Tibial nerve (tissue), 4 donors: ENCODE measurements around the gene LY6G6C.

Source experiments
- CTCF ChIP-seq, 5 experiments: fragments of 200-600 bp in 3 of 5; fragments of 450-650 bp in 2 of 5; sonication (generic) in 3 of 5; IDR thresholded peaks; one replicate each; pipeline ENCODE4 v1.5.1; 2016 to 2019; ENCODE audit warnings: antibody characterized with exemption in 5 of 5, mild to moderate bottlenecking in 3 of 5, moderate library complexity in 2 of 5
- EP300 ChIP-seq, 2 donors: sonication (generic); formaldehyde crosslinking; IDR thresholded peaks; one replicate each; pipeline ENCODE4 v1.6.1; 2017; ENCODE audit warnings: antibody characterized with exemption in 2 of 2, mild to moderate bottlenecking in 1 of 2
- POLR2A ChIP-seq, 2 donors: fragments of 450-650 bp; IDR thresholded peaks; one replicate each; pipeline ENCODE4 v1.6.1; 2017; ENCODE audit warnings: antibody characterized with exemption in 2 of 2, mild to moderate bottlenecking in 2 of 2, moderate library complexity in 2 of 2

GRCh38 chr6:31700740-31701401 is 20.7 kb downstream of the LY6G6C start:
- TF ChIP-seq POLR2A (IDR thresholded peaks at IDR 0.05) (no peak), EP300 (IDR thresholded peaks at IDR 0.05) (no peak), CTCF (IDR thresholded peaks at IDR 0.05) (no peak)
